Activated CD8-positive, alpha-beta memory T cell treated with anti-CD3 and anti-CD28 coated beads, Interleukin-2, amount 50 U/mL, for 1 hour (primary cell): ENCODE results near the gene CDH23.

Source experiments
- DNase-seq: peaks from one replicate; pipeline ENCODE4 v3.0.0-alpha.2; 2020; ENCODE audit errors: extremely low read depth

The CDH23 gene

GRCh38 chr10:71799608-71800453 is 403.1 kb downstream of the CDH23 start:
- DNase-seq, result no peak

- DNase-seq, result no peak
These were observed 404.6 kb downstream of the CDH23 start for GRCh38 chr10:71801361-71801760.

- DNase-seq, result no peak
These were observed 405.5 kb downstream of the CDH23 start for GRCh38 chr10:71802235-71802634.

GRCh38 chr10:71802715-71803488 is 406.2 kb downstream of the CDH23 start:
- DNase-seq, result no peak

- no peak for DNase-seq
These were observed 407.4 kb downstream of the CDH23 start for GRCh38 chr10:71804077-71804476.

- DNase-seq, result no peak
These were observed 409.3 kb downstream of the CDH23 start for GRCh38 chr10:71805776-71806703.

- no peak for DNase-seq
These were observed 410.2 kb downstream of the CDH23 start for GRCh38 chr10:71806704-71807556.

GRCh38 chr10:71807557-71808510 is 411.1 kb downstream of the CDH23 start:
- no peak for DNase-seq

- no peak for DNase-seq
These were observed 412.9 kb downstream of the CDH23 start for GRCh38 chr10:71809628-71810027.

GRCh38 chr10:71810048-71810750 is 413.5 kb downstream of the CDH23 start:
- no peak for DNase-seq

- DNase-seq, result no peak
These were observed 414.6 kb downstream of the CDH23 start for GRCh38 chr10:71811351-71811750.

GRCh38 chr10:71812016-71812912 is 415.5 kb downstream of the CDH23 start:
- DNase-seq, result peak; percentile 41

- DNase-seq, result no peak
These were observed 416.3 kb downstream of the CDH23 start for GRCh38 chr10:71812913-71813590.

GRCh38 chr10:71814922-71815411 is 418.2 kb downstream of the CDH23 start:
- no peak for DNase-seq

GRCh38 chr10:71815515-71816130 is 418.9 kb downstream of the CDH23 start:
- no peak for DNase-seq

GRCh38 chr10:71816421-71816851 is 419.7 kb downstream of the CDH23 start:
- DNase-seq, result no peak
